ENCODE measurements around the gene FDCSP. TPM values are rescaled to one million over a fixed set of nuclear protein-coding genes. Genes with fewer than 3 reads are reported as not detected.
A peak's percentile ranks its signal among the peaks of the same experiment; 100 is the strongest.

FDCSP gene
- total and polyA plus RNA-seq, 10 of the 15 experiments (the other 5 are each of a cell fraction or from before 2014, with no cell fraction given) = not detected

GRCh38 chr4:70269674-70270073, 43.8 kb downstream of the FDCSP start:
- H3K27ac ChIP-seq (ENCODE audit: control insufficient read depth, insufficient read depth) = no peak overlapping the region
- H4K20me1 ChIP-seq (ENCODE audit: control insufficient read depth, insufficient read depth) = no peaks in the 10 kb centered on the region
- H3K36me3 ChIP-seq (ENCODE audit: control insufficient read depth in 2 of 2, insufficient read depth in 2 of 2, low read length in 1 of 2) = no peaks in the 10 kb centered on the region
- no peak for ATAC-seq
- BruUV-seq (replicated peaks) = no TSS peak
- no peaks in the 10 kb centered on the region for H3K9me3 ChIP-seq (replicated peaks; ENCODE audit: control insufficient read depth, insufficient read depth, low read length)
- no peak for FAIRE-seq
- intact Hi-C loops (cut with micrococcal nuclease; ENCODE audit: unreplicated experiment) (no loop called here), in situ Hi-C loops (cut with MboI) (no loop called here)
- WGBS (ENCODE audit: insufficient coverage, insufficient replicate concordance, low lambda C conversion rate, missing lambda C conversion rate) = 0% methylated on average over 1 of the region's 1 CpG
- CTCF ChIA-PET = interaction anchor here (0.8 to 2.4 kb wide), 5 partner anchors 9 to 233 kb away, joined by 3 to 7 read pairs (median 4); no protein-coding TSS in a partner anchor
- H3K4me3 ChIP-seq = no peak overlapping the region
- peak; percentile 19; the same call in 1 of the 2 replicates for TF ChIP-seq RAD21 (IDR thresholded peaks at IDR 0.05; ENCODE audit: insufficient read depth, low read depth, low read length)
- no peak for TF ChIP-seq EED (IDR thresholded peaks at IDR 0.05; ENCODE audit: low read depth)
- TF ChIP-seq RAD51 (IDR thresholded peaks at IDR 0.05) = no peak
- TF ChIP-seq YY1 (IDR thresholded peaks at IDR 0.05; ENCODE audit: low read depth, low read length) = peak; percentile 29; the same call in 1 of the 2 replicates
- TF ChIP-seq, protein P1, sequence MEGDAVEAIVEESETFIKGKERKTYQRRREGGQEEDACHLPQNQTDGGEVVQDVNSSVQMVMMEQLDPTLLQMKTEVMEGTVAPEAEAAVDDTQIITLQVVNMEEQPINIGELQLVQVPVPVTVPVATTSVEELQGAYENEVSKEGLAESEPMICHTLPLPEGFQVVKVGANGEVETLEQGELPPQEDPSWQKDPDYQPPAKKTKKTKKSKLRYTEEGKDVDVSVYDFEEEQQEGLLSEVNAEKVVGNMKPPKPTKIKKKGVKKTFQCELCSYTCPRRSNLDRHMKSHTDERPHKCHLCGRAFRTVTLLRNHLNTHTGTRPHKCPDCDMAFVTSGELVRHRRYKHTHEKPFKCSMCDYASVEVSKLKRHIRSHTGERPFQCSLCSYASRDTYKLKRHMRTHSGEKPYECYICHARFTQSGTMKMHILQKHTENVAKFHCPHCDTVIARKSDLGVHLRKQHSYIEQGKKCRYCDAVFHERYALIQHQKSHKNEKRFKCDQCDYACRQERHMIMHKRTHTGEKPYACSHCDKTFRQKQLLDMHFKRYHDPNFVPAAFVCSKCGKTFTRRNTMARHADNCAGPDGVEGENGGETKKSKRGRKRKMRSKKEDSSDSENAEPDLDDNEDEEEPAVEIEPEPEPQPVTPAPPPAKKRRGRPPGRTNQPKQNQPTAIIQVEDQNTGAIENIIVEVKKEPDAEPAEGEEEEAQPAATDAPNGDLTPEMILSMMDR (IDR thresholded peaks at IDR 0.05 in 2 of 3, conservative IDR thresholded peaks at IDR 0.05 in 1 of 3; ENCODE audit: control insufficient read depth in 2 of 3, extremely low read depth in 1 of 3, insufficient read depth in 1 of 3, low read depth in 3 of 3, low read length in 3 of 3) = peak in 1 of 3 experiments; percentile 19; a peak in 1 of 6 replicates
- H3K9ac ChIP-seq (ENCODE audit: control insufficient read depth, insufficient read depth, low read length) = no peak overlapping the region
- H3K79me2 ChIP-seq (ENCODE audit: control insufficient read depth, insufficient read depth, low read length) = no peaks in the 10 kb centered on the region
- POLR2A ChIA-PET = no interaction called here
- SMC1A ChIA-PET (ENCODE audit: uncharacterized antibody, unreplicated experiment) = interaction anchor here (0.9 to 1.1 kb wide), 2 partner anchors 96 to 374 kb away, joined by 3 read pairs; no protein-coding TSS in a partner anchor
- no peaks in the 10 kb centered on the region for H3K4me1 ChIP-seq (ENCODE audit: control insufficient read depth, insufficient read depth, low read length)
- no peaks in the 10 kb centered on the region for H3K27me3 ChIP-seq (replicated peaks in 1 of 2; ENCODE audit: control insufficient read depth in 2 of 2, insufficient read depth in 2 of 2, low read length in 1 of 2)
- no peak overlapping the region for H2AFZ ChIP-seq (ENCODE audit: control insufficient read depth, low read depth, low read length)
- RAD21 ChIA-PET (ENCODE audit: unreplicated experiment) = interaction anchor here (1.1 kb wide), 1 partner anchor 290 kb away, joined by 4 read pairs; no protein-coding TSS in a partner anchor
- no peak overlapping the region for H3K4me2 ChIP-seq (ENCODE audit: control insufficient read depth, insufficient read depth)
- no peak for DNase-seq (ENCODE audit: low read depth, low spot score)

DNA sequence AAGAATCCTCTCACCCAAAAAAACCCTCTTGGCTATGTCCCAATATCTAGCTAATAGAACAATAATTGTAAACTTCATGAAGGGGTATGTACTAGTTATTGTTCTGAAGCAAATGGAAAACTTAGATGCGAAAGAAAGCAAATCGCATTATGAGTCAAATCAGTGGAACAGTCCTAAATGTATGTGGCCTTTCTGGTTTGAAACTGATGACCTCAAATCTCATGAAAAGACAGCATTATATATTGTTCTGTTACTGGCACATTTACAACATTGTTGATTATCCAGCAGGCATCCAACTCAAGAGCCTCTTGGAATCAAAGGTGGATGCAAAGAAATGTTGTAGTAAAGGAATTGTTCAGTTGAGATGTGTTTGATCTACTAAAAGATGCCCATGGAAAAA, 51.2 kb downstream of the FDCSP start:
- intact Hi-C loops (cut with micrococcal nuclease; ENCODE audit: unreplicated experiment) = no loop called here
- no peak overlapping the region for H3K27ac ChIP-seq (ENCODE audit: control insufficient read depth, insufficient read depth)
- FAIRE-seq = no peak
- TF ChIP-seq SMC3 (IDR thresholded peaks at IDR 0.05; ENCODE audit: borderline replicate concordance, low read length) (no peak), ZNF384 (IDR thresholded peaks at IDR 0.05; ENCODE audit: borderline replicate concordance, low read depth, low read length) (no peak), PML (IDR thresholded peaks at IDR 0.05; ENCODE audit: low read length) (no peak)
- TF ChIP-seq, protein P2, sequence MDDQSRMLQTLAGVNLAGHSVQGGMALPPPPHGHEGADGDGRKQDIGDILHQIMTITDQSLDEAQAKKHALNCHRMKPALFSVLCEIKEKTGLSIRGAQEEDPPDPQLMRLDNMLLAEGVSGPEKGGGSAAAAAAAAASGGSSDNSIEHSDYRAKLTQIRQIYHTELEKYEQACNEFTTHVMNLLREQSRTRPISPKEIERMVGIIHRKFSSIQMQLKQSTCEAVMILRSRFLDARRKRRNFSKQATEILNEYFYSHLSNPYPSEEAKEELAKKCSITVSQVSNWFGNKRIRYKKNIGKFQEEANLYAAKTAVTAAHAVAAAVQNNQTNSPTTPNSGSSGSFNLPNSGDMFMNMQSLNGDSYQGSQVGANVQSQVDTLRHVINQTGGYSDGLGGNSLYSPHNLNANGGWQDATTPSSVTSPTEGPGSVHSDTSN (IDR thresholded peaks at IDR 0.05; ENCODE audit: insufficient replicate concordance, low read depth, low read length) = no peak
- TF ChIP-seq, protein P3, sequence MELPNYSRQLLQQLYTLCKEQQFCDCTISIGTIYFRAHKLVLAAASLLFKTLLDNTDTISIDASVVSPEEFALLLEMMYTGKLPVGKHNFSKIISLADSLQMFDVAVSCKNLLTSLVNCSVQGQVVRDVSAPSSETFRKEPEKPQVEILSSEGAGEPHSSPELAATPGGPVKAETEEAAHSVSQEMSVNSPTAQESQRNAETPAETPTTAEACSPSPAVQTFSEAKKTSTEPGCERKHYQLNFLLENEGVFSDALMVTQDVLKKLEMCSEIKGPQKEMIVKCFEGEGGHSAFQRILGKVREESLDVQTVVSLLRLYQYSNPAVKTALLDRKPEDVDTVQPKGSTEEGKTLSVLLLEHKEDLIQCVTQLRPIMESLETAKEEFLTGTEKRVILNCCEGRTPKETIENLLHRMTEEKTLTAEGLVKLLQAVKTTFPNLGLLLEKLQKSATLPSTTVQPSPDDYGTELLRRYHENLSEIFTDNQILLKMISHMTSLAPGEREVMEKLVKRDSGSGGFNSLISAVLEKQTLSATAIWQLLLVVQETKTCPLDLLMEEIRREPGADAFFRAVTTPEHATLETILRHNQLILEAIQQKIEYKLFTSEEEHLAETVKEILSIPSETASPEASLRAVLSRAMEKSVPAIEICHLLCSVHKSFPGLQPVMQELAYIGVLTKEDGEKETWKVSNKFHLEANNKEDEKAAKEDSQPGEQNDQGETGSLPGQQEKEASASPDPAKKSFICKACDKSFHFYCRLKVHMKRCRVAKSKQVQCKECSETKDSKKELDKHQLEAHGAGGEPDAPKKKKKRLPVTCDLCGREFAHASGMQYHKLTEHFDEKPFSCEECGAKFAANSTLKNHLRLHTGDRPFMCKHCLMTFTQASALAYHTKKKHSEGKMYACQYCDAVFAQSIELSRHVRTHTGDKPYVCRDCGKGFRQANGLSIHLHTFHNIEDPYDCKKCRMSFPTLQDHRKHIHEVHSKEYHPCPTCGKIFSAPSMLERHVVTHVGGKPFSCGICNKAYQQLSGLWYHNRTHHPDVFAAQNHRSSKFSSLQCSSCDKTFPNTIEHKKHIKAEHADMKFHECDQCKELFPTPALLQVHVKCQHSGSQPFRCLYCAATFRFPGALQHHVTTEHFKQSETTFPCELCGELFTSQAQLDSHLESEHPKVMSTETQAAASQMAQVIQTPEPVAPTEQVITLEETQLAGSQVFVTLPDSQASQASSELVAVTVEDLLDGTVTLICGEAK (IDR thresholded peaks at IDR 0.05; ENCODE audit: borderline replicate concordance) = no peak

More for the DNA sequence above, 51.2 kb downstream of the FDCSP start:
- 32% methylated on average over 2 of the region's 2 CpGs for WGBS (ENCODE audit: insufficient coverage, insufficient replicate concordance, low lambda C conversion rate, missing lambda C conversion rate)
- ChIA-PET POLR2A (no interaction called here), RAD21 (ENCODE audit: unreplicated experiment) (no interaction called here), SMC1A (ENCODE audit: uncharacterized antibody, unreplicated experiment) (interaction anchor here (0.9 to 1.4 kb wide), 3 partner anchors 9 to 1407 kb away, joined by 3 read pairs; no protein-coding TSS in a partner anchor), CTCF (no interaction called here)
- H3K36me3 ChIP-seq (ENCODE audit: control insufficient read depth in 2 of 2, insufficient read depth in 2 of 2, low read length in 1 of 2) = no peaks in the 10 kb centered on the region
- no peak overlapping the region for H3K9ac ChIP-seq (ENCODE audit: control insufficient read depth, insufficient read depth, low read length)
- no peaks in the 10 kb centered on the region for H3K79me2 ChIP-seq (ENCODE audit: control insufficient read depth, insufficient read depth, low read length)
- DNase-seq (ENCODE audit: low read depth, low spot score) (no peak), ATAC-seq (no peak)
- in situ Hi-C loops (cut with MboI) = no loop called here
- H3K4me3 ChIP-seq = no peak overlapping the region
- no peaks in the 10 kb centered on the region for H3K4me1 ChIP-seq (ENCODE audit: control insufficient read depth, insufficient read depth, low read length)
- H4K20me1 ChIP-seq (ENCODE audit: control insufficient read depth, insufficient read depth) = no peaks in the 10 kb centered on the region
- BruUV-seq (replicated peaks) = no TSS peak
- no peaks in the 10 kb centered on the region for H3K27me3 ChIP-seq (replicated peaks in 1 of 2; ENCODE audit: control insufficient read depth in 2 of 2, insufficient read depth in 2 of 2, low read length in 1 of 2)
- H3K4me2 ChIP-seq (ENCODE audit: control insufficient read depth, insufficient read depth) = no peak overlapping the region
- H2AFZ ChIP-seq (ENCODE audit: control insufficient read depth, low read depth, low read length) = no peak overlapping the region
- no peaks in the 10 kb centered on the region for H3K9me3 ChIP-seq (replicated peaks; ENCODE audit: control insufficient read depth, insufficient read depth, low read length)
